Hepatocyte (in vitro differentiated cells): Measurements from ENCODE around the gene PDE6C. TPM values are rescaled to one million over a fixed set of nuclear protein-coding genes. Genes with fewer than 3 reads are reported as not detected.

ENCODE experiments used
- DNase-seq: peaks from one replicate; pipeline ENCODE4 v3.0.0-alpha.2; 2016; ENCODE audit warnings: low spot score
- H2AFZ ChIP-seq: fragments of 200-600 bp; sonication (generic); 2 replicates; pipeline ENCODE4 v1.6.0; 2016; ENCODE audit warnings: antibody characterized with exemption, mild to moderate bottlenecking
- H3K27ac ChIP-seq: fragments of 200-600 bp; sonication (generic); 2 replicates; pipeline ENCODE4 v1.5.1; 2016; ENCODE audit warnings: mild to moderate bottlenecking
- H3K27me3 ChIP-seq: fragments of 200-600 bp; sonication (generic); 2 replicates; pipeline ENCODE4 v1.6.1; 2016
- H3K36me3 ChIP-seq: fragments of 200-600 bp; sonication (generic); replicated peaks from 2 replicates; pipeline ENCODE4 v1.5.1; 2016; ENCODE audit warnings: low read depth; ENCODE audit not compliant: insufficient read depth
- H3K4me1 ChIP-seq: fragments of 200-600 bp; sonication (generic); 2 replicates; pipeline ENCODE4 v1.5.1; 2016; ENCODE audit warnings: mild to moderate bottlenecking, moderate library complexity; ENCODE audit not compliant: insufficient read depth
- H3K4me2 ChIP-seq: fragments of 200-600 bp; sonication (generic); 2 replicates; pipeline ENCODE4 v1.6.0; 2016
- H3K4me3 ChIP-seq: fragments of 200-600 bp; sonication (generic); 2 replicates; pipeline ENCODE4 v1.5.1; 2016; ENCODE audit warnings: mild to moderate bottlenecking
- H3K79me2 ChIP-seq: fragments of 200-600 bp; sonication (generic); 2 replicates; pipeline ENCODE4 v1.6.0; 2017; ENCODE audit warnings: mild to moderate bottlenecking
- H3K9me2 ChIP-seq: fragments of 200-600 bp; sonication (generic); replicated peaks from 2 replicates; pipeline ENCODE4 v1.6.0; 2017; ENCODE audit warnings: mild to moderate bottlenecking; ENCODE audit not compliant: insufficient read depth
- H3K9me3 ChIP-seq: fragments of 200-600 bp; sonication (generic); 2 replicates; pipeline ENCODE4 v1.5.1; 2016; ENCODE audit warnings: low read depth, mild to moderate bottlenecking
- H4K20me1 ChIP-seq: fragments of 200-600 bp; sonication (generic); 2 replicates; pipeline ENCODE4 v1.6.0; 2016; ENCODE audit warnings: mild to moderate bottlenecking; ENCODE audit not compliant: insufficient read depth, poor library complexity, severe bottlenecking
- EZH2 ChIP-seq: fragments of 200-600 bp; sonication (generic); IDR thresholded peaks from 2 replicates; pipeline ENCODE4 v1.6.1; 2016; ENCODE audit warnings: antibody characterized with exemption, mild to moderate bottlenecking, borderline replicate concordance
- EZH2phosphoT487 ChIP-seq: fragments of 200-600 bp; sonication (generic); IDR thresholded peaks from one replicate; pipeline ENCODE4 v1.6.1; 2018; ENCODE audit warnings: antibody characterized with exemption, mild to moderate bottlenecking, low read depth, moderate library complexity; ENCODE audit not compliant: unreplicated experiment, severe bottlenecking
- WGBS: methylation state at CpG from one replicate; pipeline ENCODE4 v1.1.6; 2016; ENCODE audit warnings: low lambda C conversion rate; ENCODE audit errors: missing lambda C conversion rate; 5-methylcytosine and 5-hydroxymethylcytosine counted together
- polyA plus RNA-seq: library from polyadenylated mRNA; unstranded; fragments of >200 nt; fragmentation: Nextera tagmentation; extraction: Ambion mirVana; gene quantifications from 2 replicates; pipeline ENCODE4 v1.2.1, GENCODE V29; 2016
- total RNA-seq: library from RNA; depleted of rRNA; stranded (reverse); fragments of >200 nt; gene quantifications from 2 replicates; pipeline ENCODE4 v1.2.3, GENCODE V29; 2014
- TF ChIP-seq, protein P1 (sequence below): fragments of 200-600 bp; sonication (generic); IDR thresholded peaks from 2 replicates; pipeline ENCODE4 v1.5.1; 2016; ENCODE audit warnings: antibody characterized with exemption, mild to moderate bottlenecking; ENCODE audit not compliant: poor library complexity

PDE6C gene
- total and polyA plus RNA-seq, 2 experiments from 2014 or later, result 0.07 to 0.15 TPM

DNA sequence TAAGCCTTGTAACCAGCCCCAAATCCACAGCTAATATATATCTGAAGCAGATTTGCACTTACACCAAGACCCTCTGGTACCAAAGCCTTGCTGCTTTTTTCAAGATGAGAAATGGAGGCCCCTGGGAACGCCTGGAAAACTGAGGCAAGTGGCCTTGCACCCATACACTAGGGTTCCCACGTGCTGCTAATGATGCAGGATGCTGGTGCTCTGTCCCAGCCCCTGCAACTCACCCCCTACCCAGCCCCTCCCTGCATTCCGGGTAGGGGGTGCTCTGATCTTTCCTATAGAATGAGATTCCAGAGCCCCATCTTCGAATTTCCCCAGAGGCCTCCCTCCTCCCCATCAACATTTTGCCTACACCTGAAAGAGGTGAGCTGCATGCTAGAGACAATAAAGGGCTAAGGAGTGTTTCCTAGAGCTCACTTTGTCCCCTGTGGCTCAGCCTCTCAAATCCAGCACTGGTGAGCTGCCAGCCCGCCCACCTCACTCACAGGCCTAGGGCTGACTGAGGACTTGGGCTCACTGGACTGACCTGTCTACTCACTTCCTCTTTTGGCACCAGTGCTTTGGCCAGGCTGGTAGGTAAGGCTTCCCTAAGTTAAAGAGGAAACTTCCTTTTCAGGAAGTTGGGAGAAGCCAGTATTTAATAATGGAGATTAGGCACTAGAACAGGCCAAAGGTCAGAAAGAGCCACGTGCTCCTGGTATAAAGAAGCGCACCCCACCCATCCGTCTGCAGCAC is 21.1 kb upstream of the PDE6C start:
- H3K4me3 ChIP-seq, result no peak overlapping the region
- no peaks in the 10 kb centered on the region for H4K20me1 ChIP-seq
- no peak overlapping the region for H2AFZ ChIP-seq
- peak overlapping the region; percentile 76 for H3K27ac ChIP-seq
- DNase-seq, result peak; percentile 30
- H3K4me1 ChIP-seq, result peaks cover 13% of the 10 kb centered on the region
- TF ChIP-seq, protein P1, sequence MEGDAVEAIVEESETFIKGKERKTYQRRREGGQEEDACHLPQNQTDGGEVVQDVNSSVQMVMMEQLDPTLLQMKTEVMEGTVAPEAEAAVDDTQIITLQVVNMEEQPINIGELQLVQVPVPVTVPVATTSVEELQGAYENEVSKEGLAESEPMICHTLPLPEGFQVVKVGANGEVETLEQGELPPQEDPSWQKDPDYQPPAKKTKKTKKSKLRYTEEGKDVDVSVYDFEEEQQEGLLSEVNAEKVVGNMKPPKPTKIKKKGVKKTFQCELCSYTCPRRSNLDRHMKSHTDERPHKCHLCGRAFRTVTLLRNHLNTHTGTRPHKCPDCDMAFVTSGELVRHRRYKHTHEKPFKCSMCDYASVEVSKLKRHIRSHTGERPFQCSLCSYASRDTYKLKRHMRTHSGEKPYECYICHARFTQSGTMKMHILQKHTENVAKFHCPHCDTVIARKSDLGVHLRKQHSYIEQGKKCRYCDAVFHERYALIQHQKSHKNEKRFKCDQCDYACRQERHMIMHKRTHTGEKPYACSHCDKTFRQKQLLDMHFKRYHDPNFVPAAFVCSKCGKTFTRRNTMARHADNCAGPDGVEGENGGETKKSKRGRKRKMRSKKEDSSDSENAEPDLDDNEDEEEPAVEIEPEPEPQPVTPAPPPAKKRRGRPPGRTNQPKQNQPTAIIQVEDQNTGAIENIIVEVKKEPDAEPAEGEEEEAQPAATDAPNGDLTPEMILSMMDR, result no peak
- no peak for TF ChIP-seq EZH2
- no peak for TF ChIP-seq EZH2phosphoT487
- WGBS, result 70% methylated on average over 8 of the region's 8 CpGs
- H3K9me2 ChIP-seq, result no peaks in the 10 kb centered on the region
- H3K79me2 ChIP-seq, result no peaks in the 10 kb centered on the region
- no peak overlapping the region for H3K4me2 ChIP-seq
- no peaks in the 10 kb centered on the region for H3K36me3 ChIP-seq
- no peaks in the 10 kb centered on the region for H3K27me3 ChIP-seq
- H3K9me3 ChIP-seq, result no peaks in the 10 kb centered on the region

GRCh38 chr10:93593254-93593653 is 19.1 kb upstream of the PDE6C start:
- no peaks in the 10 kb centered on the region for H4K20me1 ChIP-seq
- H3K4me1 ChIP-seq, result peaks cover 13% of the 10 kb centered on the region
- no peaks in the 10 kb centered on the region for H3K9me3 ChIP-seq
- H3K27me3 ChIP-seq, result no peaks in the 10 kb centered on the region
- WGBS, result 92% methylated on average over 4 of the region's 4 CpGs
- H2AFZ ChIP-seq, result no peak overlapping the region
- TF ChIP-seq EZH2phosphoT487 (no peak), EZH2 (no peak)
- TF ChIP-seq, protein P1, result no peak
- H3K4me3 ChIP-seq, result no peak overlapping the region
- no peaks in the 10 kb centered on the region for H3K79me2 ChIP-seq
- H3K9me2 ChIP-seq, result no peaks in the 10 kb centered on the region
- H3K36me3 ChIP-seq, result no peaks in the 10 kb centered on the region
- H3K27ac ChIP-seq, result no peak overlapping the region
- no peak overlapping the region for H3K4me2 ChIP-seq
- DNase-seq, result no peak

- Histone ChIP-seq H4K20me1 (no peaks in the 10 kb centered on the region), H3K36me3 (no peaks in the 10 kb centered on the region), H3K4me2 (no peak overlapping the region), H3K9me3 (no peaks in the 10 kb centered on the region), H2AFZ (no peak overlapping the region), H3K4me3 (no peak overlapping the region), H3K79me2 (no peaks in the 10 kb centered on the region), H3K9me2 (no peaks in the 10 kb centered on the region), H3K27ac (no peak overlapping the region), H3K4me1 (peaks cover 13% of the 10 kb centered on the region), H3K27me3 (no peaks in the 10 kb centered on the region)
- TF ChIP-seq EZH2phosphoT487, result no peak
- TF ChIP-seq, protein P1, result no peak
- no peak for TF ChIP-seq EZH2
- no peak for DNase-seq
- 94% methylated on average over 18 of the region's 18 CpGs for WGBS
Observed at GRCh38 chr10:93593749-93594148, 18.6 kb upstream of the PDE6C start.

DNA sequence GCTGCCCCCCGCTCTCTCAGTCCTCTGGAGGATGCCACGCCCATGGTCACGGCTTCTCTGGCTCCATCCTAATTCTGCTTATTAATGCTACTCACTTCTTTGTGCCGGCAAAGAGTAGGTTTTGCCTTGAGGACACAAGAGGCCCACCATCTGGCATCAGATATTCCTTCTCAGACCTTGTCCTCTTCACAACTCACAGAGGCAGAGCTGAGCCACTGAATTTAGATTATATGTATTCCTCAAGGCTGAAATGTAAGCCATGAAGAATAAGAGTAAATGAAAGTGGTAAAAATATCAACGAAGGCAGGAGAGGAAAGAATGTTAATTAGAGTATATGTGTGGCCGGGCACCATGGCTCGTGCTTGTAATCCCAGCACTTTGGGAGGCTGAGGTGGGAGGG is 17.8 kb upstream of the PDE6C start:
- no peaks in the 10 kb centered on the region for H3K9me2 ChIP-seq
- H3K4me2 ChIP-seq, result no peak overlapping the region
- H3K27ac ChIP-seq, result no peak overlapping the region
- WGBS, result 85% methylated on average over 7 of the region's 7 CpGs
- H3K79me2 ChIP-seq, result no peaks in the 10 kb centered on the region
- no peaks in the 10 kb centered on the region for H3K9me3 ChIP-seq
- TF ChIP-seq, protein P1, result no peak
- no peak for TF ChIP-seq EZH2
- TF ChIP-seq EZH2phosphoT487, result no peak
- H4K20me1 ChIP-seq, result no peaks in the 10 kb centered on the region
- H3K4me1 ChIP-seq, result peaks cover 13% of the 10 kb centered on the region
- no peaks in the 10 kb centered on the region for H3K27me3 ChIP-seq
- no peak for DNase-seq
- no peak overlapping the region for H3K4me3 ChIP-seq
- no peaks in the 10 kb centered on the region for H3K36me3 ChIP-seq
- H2AFZ ChIP-seq, result no peak overlapping the region
